ENCODE measurements around the gene PGBD5.

Gene PGBD5

GRCh38 chr1:230394134-230394533, 32.0 kb downstream of the PGBD5 start:
- no peak for DNase-seq

- no peak for DNase-seq
Measured at GRCh38 chr1:230393722-230394121, 32.4 kb downstream of the PGBD5 start.

GRCh38 chr1:230392920-230393521, 33.1 kb downstream of the PGBD5 start:
- DNase-seq = no peak

- no peak for DNase-seq
Measured at GRCh38 chr1:230392536-230392909, 33.6 kb downstream of the PGBD5 start.

- no peak for DNase-seq
Measured at GRCh38 chr1:230391776-230392535, 34.2 kb downstream of the PGBD5 start.

- DNase-seq = no peak
Measured at GRCh38 chr1:230390371-230390770, 35.8 kb downstream of the PGBD5 start.

- DNase-seq = no peak
Measured at GRCh38 chr1:230387876-230388275, 38.3 kb downstream of the PGBD5 start.

GRCh38 chr1:230387296-230387695, 38.8 kb downstream of the PGBD5 start:
- no peak for DNase-seq

GRCh38 chr1:230386637-230387262, 39.4 kb downstream of the PGBD5 start:
- no peak for DNase-seq

GRCh38 chr1:230385930-230386329, 40.2 kb downstream of the PGBD5 start:
- no peak for DNase-seq

- peak; percentile 55 for DNase-seq
Measured at GRCh38 chr1:230385158-230385450, 41.0 kb downstream of the PGBD5 start.

GRCh38 chr1:230384380-230385157, 41.6 kb downstream of the PGBD5 start:
- no peak for DNase-seq

GRCh38 chr1:230383425-230383824, 42.7 kb downstream of the PGBD5 start:
- DNase-seq = no peak

- no peak for DNase-seq
Measured at GRCh38 chr1:230382001-230382491, 44.1 kb downstream of the PGBD5 start.

GRCh38 chr1:230381585-230381984, 44.5 kb downstream of the PGBD5 start:
- DNase-seq = no peak

- peak; percentile 44 for DNase-seq
Measured at GRCh38 chr1:230381049-230381467, 45.1 kb downstream of the PGBD5 start.

- no peak for DNase-seq
Measured at GRCh38 chr1:230379928-230380327, 46.2 kb downstream of the PGBD5 start.

GRCh38 chr1:230379462-230379861, 46.7 kb downstream of the PGBD5 start:
- no peak for DNase-seq

GRCh38 chr1:230377851-230378250, 48.3 kb downstream of the PGBD5 start:
- DNase-seq = no peak

- DNase-seq = no peak
Measured at GRCh38 chr1:230377324-230377723, 48.8 kb downstream of the PGBD5 start.

- no peak for DNase-seq
Measured at GRCh38 chr1:230376296-230376695, 49.8 kb downstream of the PGBD5 start.

GRCh38 chr1:230375780-230376179, 50.4 kb downstream of the PGBD5 start:
- DNase-seq = peak; percentile 92

- no peak for DNase-seq
Measured at GRCh38 chr1:230375147-230375546, 51.0 kb downstream of the PGBD5 start.

Measured in NCI-H1694 (cell line).